Activated naive CD4-positive, alpha-beta T cell treated with anti-CD3 and anti-CD28 coated beads for 36 hours (primary cell): Measurements from ENCODE around the gene MRPL37. TPM values are rescaled to one million over a fixed set of nuclear protein-coding genes. Genes with fewer than 3 reads are reported as not detected.

Experiments used
- CTCF ChIA-PET: fragments of 350-600 bp; sonication (Branson Sonifier 250); formaldehyde crosslinking; loops from one replicate; lab custom pipeline; 2021; ENCODE audit warnings: antibody characterized with exemption; lab: Charles Lee
- DNase-seq: peaks from one replicate; pipeline ENCODE4 v3.0.0-alpha.2; 2020
- H3K27ac Mint-ChIP-seq: one replicate; pipeline ENCODE4 v1.8.0; 2021; ENCODE audit warnings: mild to moderate bottlenecking, mixed read lengths
- H3K27me3 Mint-ChIP-seq: one replicate; pipeline ENCODE4 v1.8.0; 2021; ENCODE audit warnings: low read depth, mixed read lengths
- H3K36me3 Mint-ChIP-seq: one replicate; pipeline ENCODE4 v1.8.0; 2021; ENCODE audit warnings: low read depth, mixed read lengths
- H3K4me1 Mint-ChIP-seq: one replicate; pipeline ENCODE4 v1.8.0; 2021; ENCODE audit warnings: low read depth, mixed read lengths
- H3K4me3 Mint-ChIP-seq: one replicate; pipeline ENCODE4 v1.8.0; 2021; ENCODE audit warnings: mild to moderate bottlenecking, moderate library complexity, mixed read lengths
- H3K9me3 Mint-ChIP-seq: one replicate; pipeline ENCODE4 v1.8.0; 2021; ENCODE audit warnings: mixed read lengths
- intact Hi-C: fragments of 100-400 bp; cut with micrococcal nuclease; formaldehyde crosslinking; loops from one replicate; pipeline ENCODE4 v1.15.1; 2023
- total RNA-seq, 2 experiments: library from RNA; stranded (reverse); gene quantifications; one replicate each; pipeline ENCODE4 v1.2.3, GENCODE V29; 2021

MRPL37 gene
- total RNA-seq, 2 experiments from 2014 or later: 203 to 211 TPM

- Mint-ChIP-seq H3K27ac (no peak overlapping the region), H3K27me3 (no peaks in the 10 kb centered on the region), H3K4me1 (no peaks in the 10 kb centered on the region), H3K9me3 (no peaks in the 10 kb centered on the region), H3K4me3 (no peak overlapping the region), H3K36me3 (peaks cover under 1% of the 10 kb centered on the region)
- no peak for DNase-seq
- CTCF ChIA-PET: no interaction called here
- intact Hi-C loops: no loop called here
These were observed 50.0 kb downstream of the MRPL37 start for GRCh38 chr1:54249819-54250435.

GRCh38 chr1:54250670-54251069 lies 50.7 kb downstream of the MRPL37 start:
- intact Hi-C loops: no loop called here
- CTCF ChIA-PET: interaction anchor here (2.6 kb wide), 1 partner anchor 239 kb away, joined by 9 read pairs; no protein-coding TSS in a partner anchor
- no peaks in the 10 kb centered on the region for H3K36me3 Mint-ChIP-seq

GRCh38 chr1:54252371-54252936 lies 52.5 kb downstream of the MRPL37 start:
- intact Hi-C loops: no loop called here
- no peak overlapping the region for H3K4me3 Mint-ChIP-seq
- CTCF ChIA-PET: interaction anchor here (0.8 to 2.6 kb wide), 2 partner anchors 12 to 237 kb away, joined by 4 to 9 read pairs; no protein-coding TSS in a partner anchor
- no peak for DNase-seq
- H3K4me1 Mint-ChIP-seq: no peaks in the 10 kb centered on the region
- no peaks in the 10 kb centered on the region for H3K9me3 Mint-ChIP-seq
- peaks cover 2% of the 10 kb centered on the region for H3K36me3 Mint-ChIP-seq
- no peaks in the 10 kb centered on the region for H3K27me3 Mint-ChIP-seq
- no peak overlapping the region for H3K27ac Mint-ChIP-seq

More at GRCh38 chr1:54250670-54251069, 50.7 kb downstream of the MRPL37 start:
- DNase-seq: no peak
- Mint-ChIP-seq H3K4me1 (no peaks in the 10 kb centered on the region), H3K4me3 (no peak overlapping the region), H3K9me3 (no peaks in the 10 kb centered on the region), H3K27me3 (no peaks in the 10 kb centered on the region), H3K27ac (no peak overlapping the region)

GRCh38 chr1:54253480-54253879 lies 53.5 kb downstream of the MRPL37 start:
- CTCF ChIA-PET: no interaction called here
- H3K4me1 Mint-ChIP-seq: no peaks in the 10 kb centered on the region
- no peak overlapping the region for H3K27ac Mint-ChIP-seq
- H3K4me3 Mint-ChIP-seq: no peak overlapping the region
- peaks cover 2% of the 10 kb centered on the region for H3K36me3 Mint-ChIP-seq
- no peaks in the 10 kb centered on the region for H3K27me3 Mint-ChIP-seq
- intact Hi-C loops: no loop called here
- DNase-seq: no peak
- no peaks in the 10 kb centered on the region for H3K9me3 Mint-ChIP-seq

GRCh38 chr1:54254055-54254454 lies 54.1 kb downstream of the MRPL37 start:
- intact Hi-C loops: no loop called here
- H3K27ac Mint-ChIP-seq: no peak overlapping the region
- H3K27me3 Mint-ChIP-seq: no peaks in the 10 kb centered on the region
- no peaks in the 10 kb centered on the region for H3K9me3 Mint-ChIP-seq
- peaks cover 2% of the 10 kb centered on the region for H3K36me3 Mint-ChIP-seq
- no peak for DNase-seq
- no peak overlapping the region for H3K4me3 Mint-ChIP-seq
- no peaks in the 10 kb centered on the region for H3K4me1 Mint-ChIP-seq
- CTCF ChIA-PET: no interaction called here

- no peak overlapping the region for H3K27ac Mint-ChIP-seq
- CTCF ChIA-PET: no interaction called here
- H3K4me1 Mint-ChIP-seq: no peaks in the 10 kb centered on the region
- no peaks in the 10 kb centered on the region for H3K27me3 Mint-ChIP-seq
- intact Hi-C loops: no loop called here
- no peak overlapping the region for H3K4me3 Mint-ChIP-seq
- DNase-seq: no peak
- H3K36me3 Mint-ChIP-seq: peaks cover 2% of the 10 kb centered on the region
- H3K9me3 Mint-ChIP-seq: no peaks in the 10 kb centered on the region
These were observed 55.2 kb downstream of the MRPL37 start for GRCh38 chr1:54255026-54255702.

GRCh38 chr1:54256522-54257345 lies 56.8 kb downstream of the MRPL37 start:
- no peak overlapping the region for H3K27ac Mint-ChIP-seq
- intact Hi-C loops: no loop called here
- CTCF ChIA-PET: interaction anchor here (0.6 kb wide), 1 partner anchor 184 kb away, joined by 6 read pairs; no protein-coding TSS in a partner anchor

GRCh38 chr1:54257346-54257620 lies 57.3 kb downstream of the MRPL37 start:
- CTCF ChIA-PET: interaction anchor here (0.8 kb wide), 1 partner anchor 242 kb away, joined by 4 read pairs; no protein-coding TSS in a partner anchor
- no peak for DNase-seq
- H3K27ac Mint-ChIP-seq: no peak overlapping the region
- intact Hi-C loops: no loop called here
- H3K4me3 Mint-ChIP-seq: no peak overlapping the region
- H3K27me3 Mint-ChIP-seq: no peaks in the 10 kb centered on the region
- H3K4me1 Mint-ChIP-seq: no peaks in the 10 kb centered on the region
- H3K36me3 Mint-ChIP-seq: peaks cover 2% of the 10 kb centered on the region
- no peaks in the 10 kb centered on the region for H3K9me3 Mint-ChIP-seq

More at GRCh38 chr1:54256522-54257345, 56.8 kb downstream of the MRPL37 start:
- Mint-ChIP-seq H3K27me3 (no peaks in the 10 kb centered on the region), H3K4me1 (no peaks in the 10 kb centered on the region), H3K36me3 (peaks cover 2% of the 10 kb centered on the region), H3K4me3 (no peak overlapping the region), H3K9me3 (no peaks in the 10 kb centered on the region)
- DNase-seq: no peak

GRCh38 chr1:54257876-54258275 lies 57.9 kb downstream of the MRPL37 start:
- Mint-ChIP-seq H3K27me3 (no peaks in the 10 kb centered on the region), H3K36me3 (peaks cover 2% of the 10 kb centered on the region), H3K4me3 (no peak overlapping the region), H3K4me1 (no peaks in the 10 kb centered on the region), H3K9me3 (no peaks in the 10 kb centered on the region), H3K27ac (no peak overlapping the region)
- intact Hi-C loops: no loop called here
- DNase-seq: no peak
- CTCF ChIA-PET: interaction anchor here (0.8 kb wide), 1 partner anchor 242 kb away, joined by 4 read pairs; no protein-coding TSS in a partner anchor

GRCh38 chr1:54259546-54260140 lies 59.7 kb downstream of the MRPL37 start:
- peaks cover 2% of the 10 kb centered on the region for H3K36me3 Mint-ChIP-seq
- CTCF ChIA-PET: no interaction called here
- intact Hi-C loops: no loop called here
- no peak overlapping the region for H3K4me3 Mint-ChIP-seq
- no peaks in the 10 kb centered on the region for H3K27me3 Mint-ChIP-seq
- no peaks in the 10 kb centered on the region for H3K9me3 Mint-ChIP-seq
- DNase-seq: no peak
- H3K4me1 Mint-ChIP-seq: peaks cover 8% of the 10 kb centered on the region
- no peak overlapping the region for H3K27ac Mint-ChIP-seq

- no peak overlapping the region for H3K27ac Mint-ChIP-seq
- CTCF ChIA-PET: no interaction called here
These were observed 60.8 kb downstream of the MRPL37 start for GRCh38 chr1:54260810-54261209.

GRCh38 chr1:54262244-54262643 lies 62.3 kb downstream of the MRPL37 start:
- Mint-ChIP-seq H3K36me3 (no peaks in the 10 kb centered on the region), H3K9me3 (no peaks in the 10 kb centered on the region), H3K27me3 (no peaks in the 10 kb centered on the region), H3K4me1 (peaks cover 9% of the 10 kb centered on the region), H3K4me3 (no peak overlapping the region), H3K27ac (peak overlapping the region; percentile 16)
- intact Hi-C loops: no loop called here
- no peak for DNase-seq
- CTCF ChIA-PET: interaction anchor here (1.1 kb wide), 1 partner anchor 9 kb away, joined by 3 read pairs; no protein-coding TSS in a partner anchor

More at GRCh38 chr1:54260810-54261209, 60.8 kb downstream of the MRPL37 start:
- DNase-seq: no peak
- no peaks in the 10 kb centered on the region for H3K9me3 Mint-ChIP-seq
- H3K36me3 Mint-ChIP-seq: peaks cover 2% of the 10 kb centered on the region
- no peak overlapping the region for H3K4me3 Mint-ChIP-seq
- intact Hi-C loops: no loop called here
- no peaks in the 10 kb centered on the region for H3K27me3 Mint-ChIP-seq
- peaks cover 8% of the 10 kb centered on the region for H3K4me1 Mint-ChIP-seq
